Measurements from ENCODE around the gene CEACAM8. TPM values are rescaled to one million over a fixed set of nuclear protein-coding genes. Genes with fewer than 3 reads are reported as not detected.

Gene CEACAM8
- total RNA-seq, 1 experiment from 2014 or later = not detected

DNA sequence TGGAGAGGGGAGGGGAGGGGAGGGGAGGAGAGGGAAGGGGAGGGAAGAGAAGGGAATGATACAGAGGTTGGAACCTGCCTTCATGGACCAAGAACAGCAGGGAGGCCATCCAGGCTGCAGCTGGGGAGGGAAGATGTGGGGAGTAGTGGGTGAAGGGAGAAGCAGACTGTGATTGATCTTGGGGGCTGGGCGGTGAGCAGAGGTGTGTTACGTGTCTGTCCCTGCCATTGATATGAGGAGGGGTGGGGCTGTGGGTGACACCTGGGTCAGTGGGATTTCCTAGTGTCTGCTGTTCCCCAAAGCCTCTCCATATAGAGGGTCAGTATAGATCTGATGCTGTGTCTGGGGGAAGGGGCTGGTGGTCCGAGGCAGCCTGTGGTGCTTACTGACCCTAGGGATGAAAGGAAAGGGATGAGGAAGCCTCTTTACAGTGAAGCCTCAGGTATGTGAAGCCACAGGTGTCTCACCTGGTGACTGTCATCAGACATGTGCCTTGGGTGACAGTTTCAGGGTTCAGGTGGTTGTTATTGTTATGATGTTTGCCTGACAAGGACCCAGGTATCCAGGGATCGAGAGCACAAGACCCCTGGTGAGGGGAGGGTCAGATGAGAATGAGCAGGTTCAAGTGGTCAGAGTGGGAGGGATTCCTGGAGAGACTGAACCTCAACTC is 47.8 kb downstream of the CEACAM8 start (continued):
- TF ChIP-seq SRF (IDR thresholded peaks at IDR 0.05; ENCODE audit: low read depth) (no peak), POLR2A (IDR thresholded peaks at IDR 0.05; ENCODE audit: borderline replicate concordance, extremely low read depth, insufficient read depth, insufficient read length) (no peak), EZH2 (IDR thresholded peaks at IDR 0.05) (no peak), SIN3A (IDR thresholded peaks at IDR 0.05; ENCODE audit: low read depth) (no peak)

DNA sequence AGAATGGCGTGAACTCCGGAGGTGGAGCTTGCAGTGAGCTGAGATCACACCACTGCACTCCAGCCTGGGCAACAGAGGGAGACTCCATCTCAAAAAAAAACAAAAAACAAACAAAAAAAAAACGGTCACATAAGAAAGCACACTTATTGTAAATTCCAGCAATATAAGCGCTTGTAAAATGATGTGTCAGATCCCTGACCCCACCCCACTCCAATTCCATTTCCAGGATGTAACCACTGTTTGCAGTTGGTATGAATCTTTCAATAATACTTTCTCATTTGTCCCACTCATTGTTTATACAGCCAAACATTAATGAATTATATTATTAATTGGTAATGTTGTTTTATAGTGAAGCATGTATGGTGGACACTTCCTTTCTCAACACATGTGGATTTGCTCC is 50.6 kb downstream of the CEACAM8 start:
- no peaks in the 10 kb centered on the region for H3K4me1 ChIP-seq (ENCODE audit: control insufficient read depth in 1 of 2, insufficient read depth in 2 of 2, low read length in 2 of 2)
- TF ChIP-seq, protein P1, sequence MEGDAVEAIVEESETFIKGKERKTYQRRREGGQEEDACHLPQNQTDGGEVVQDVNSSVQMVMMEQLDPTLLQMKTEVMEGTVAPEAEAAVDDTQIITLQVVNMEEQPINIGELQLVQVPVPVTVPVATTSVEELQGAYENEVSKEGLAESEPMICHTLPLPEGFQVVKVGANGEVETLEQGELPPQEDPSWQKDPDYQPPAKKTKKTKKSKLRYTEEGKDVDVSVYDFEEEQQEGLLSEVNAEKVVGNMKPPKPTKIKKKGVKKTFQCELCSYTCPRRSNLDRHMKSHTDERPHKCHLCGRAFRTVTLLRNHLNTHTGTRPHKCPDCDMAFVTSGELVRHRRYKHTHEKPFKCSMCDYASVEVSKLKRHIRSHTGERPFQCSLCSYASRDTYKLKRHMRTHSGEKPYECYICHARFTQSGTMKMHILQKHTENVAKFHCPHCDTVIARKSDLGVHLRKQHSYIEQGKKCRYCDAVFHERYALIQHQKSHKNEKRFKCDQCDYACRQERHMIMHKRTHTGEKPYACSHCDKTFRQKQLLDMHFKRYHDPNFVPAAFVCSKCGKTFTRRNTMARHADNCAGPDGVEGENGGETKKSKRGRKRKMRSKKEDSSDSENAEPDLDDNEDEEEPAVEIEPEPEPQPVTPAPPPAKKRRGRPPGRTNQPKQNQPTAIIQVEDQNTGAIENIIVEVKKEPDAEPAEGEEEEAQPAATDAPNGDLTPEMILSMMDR (IDR thresholded peaks at IDR 0.05 in 2 of 3, conservative IDR thresholded peaks at IDR 0.05 in 1 of 3; ENCODE audit: borderline replicate concordance in 1 of 3, insufficient read depth in 1 of 3, low read depth in 2 of 3, low read length in 2 of 3) = no peak
- no peak for TF ChIP-seq SRF (IDR thresholded peaks at IDR 0.05; ENCODE audit: low read depth)
- TF ChIP-seq RAD21 (IDR thresholded peaks at IDR 0.05; ENCODE audit: low read depth) = no peak
- no peak for TF ChIP-seq FOSL1 (IDR thresholded peaks at IDR 0.05; ENCODE audit: low read depth)
- TF ChIP-seq TCF7L2 (IDR thresholded peaks at IDR 0.05; ENCODE audit: borderline replicate concordance, extremely low read depth, insufficient read depth, insufficient read length) = no peak
- no peak for TF ChIP-seq EGR1 (IDR thresholded peaks at IDR 0.05; ENCODE audit: low read depth)

More for the DNA sequence above, 50.6 kb downstream of the CEACAM8 start:
- Histone ChIP-seq H3K4me3 (replicated peaks in 1 of 2; ENCODE audit: low read depth in 1 of 2, low read length in 2 of 2) (no peak overlapping the region), H3K27me3 (ENCODE audit: insufficient read depth, low read length) (no peaks in the 10 kb centered on the region), H3K9me2 (ENCODE audit: insufficient read depth) (no peaks in the 10 kb centered on the region), H2AFZ (ENCODE audit: low read depth, low read length, poor library complexity, severe bottlenecking) (no peak overlapping the region), H3K79me2 (ENCODE audit: insufficient read depth, low read length) (no peaks in the 10 kb centered on the region), H4K20me1 (ENCODE audit: insufficient read depth) (no peaks in the 10 kb centered on the region), H3K9me3 (ENCODE audit: control insufficient read depth in 1 of 2, insufficient read depth in 1 of 2, low read depth in 1 of 2, low read length in 2 of 2) (no peaks in the 10 kb centered on the region), H3K27ac (ENCODE audit: low read depth, low read length) (no peak overlapping the region), H3K9ac (ENCODE audit: low read length) (no peak overlapping the region), H3K36me3 (ENCODE audit: control insufficient read depth in 1 of 2, insufficient read depth in 2 of 2, low read length in 2 of 2) (no peaks in the 10 kb centered on the region), H3K4me2 (ENCODE audit: low read length) (no peak overlapping the region)
- no peak for DNase-seq (ENCODE audit: low read depth, low spot score)
- POLR2A ChIA-PET = no interaction called here
- RAD21 ChIA-PET (ENCODE audit: low non-redundant PET in 1 of 2, low total read pairs in 2 of 2, uncharacterized antibody in 2 of 2, unreplicated experiment in 2 of 2) = no interaction called here
- CTCF ChIA-PET = no interaction called here
- no peak for ATAC-seq
- no TSS peak for BruUV-seq (replicated peaks)
- intact Hi-C loops (cut with micrococcal nuclease) = no loop called here

All from HCT116 (cell line).